Suppressor macrophage (primary cell): ENCODE measurements around the gene SNAI1.

ENCODE experiments used
- DNase-seq, 4 experiments: peaks; one replicate each; pipeline ENCODE4 v3.0.0-alpha.2; 2020 to 2022

Gene SNAI1

GRCh38 chr20:50037575-50037974 is 54.8 kb downstream of the SNAI1 start:
- no peak for DNase-seq

GRCh38 chr20:50038169-50038568 is 55.4 kb downstream of the SNAI1 start:
- no peak for DNase-seq
